Fibroblast of pulmonary artery (primary cell): ENCODE results near the gene MAZ.
A peak's percentile ranks its signal among the peaks of the same experiment; 100 is the strongest.
"Not testable (repeated sequence)": the region's sequence is repeated elsewhere in the genome, so short reads cannot be mapped to it uniquely, and the experiment has no call there.

ENCODE experiments used
- DNase-seq: peaks from one replicate; pipeline ENCODE4 v3.0.0-alpha.2; 2010; ENCODE audit warnings: low read depth
- H3K4me3 ChIP-seq: replicated peaks from 2 replicates; pipeline ENCODE4 v1.5.1; 2011; ENCODE audit warnings: low read depth, mild to moderate bottlenecking, control low read depth, low read length, moderate library complexity
- CTCF ChIP-seq: IDR thresholded peaks from 2 replicates; pipeline ENCODE4 v1.5.1; 2011; ENCODE audit warnings: mild to moderate bottlenecking, control low read depth, low read length, inconsistent platforms; ENCODE audit errors: missing control alignments

MAZ gene

DNA sequence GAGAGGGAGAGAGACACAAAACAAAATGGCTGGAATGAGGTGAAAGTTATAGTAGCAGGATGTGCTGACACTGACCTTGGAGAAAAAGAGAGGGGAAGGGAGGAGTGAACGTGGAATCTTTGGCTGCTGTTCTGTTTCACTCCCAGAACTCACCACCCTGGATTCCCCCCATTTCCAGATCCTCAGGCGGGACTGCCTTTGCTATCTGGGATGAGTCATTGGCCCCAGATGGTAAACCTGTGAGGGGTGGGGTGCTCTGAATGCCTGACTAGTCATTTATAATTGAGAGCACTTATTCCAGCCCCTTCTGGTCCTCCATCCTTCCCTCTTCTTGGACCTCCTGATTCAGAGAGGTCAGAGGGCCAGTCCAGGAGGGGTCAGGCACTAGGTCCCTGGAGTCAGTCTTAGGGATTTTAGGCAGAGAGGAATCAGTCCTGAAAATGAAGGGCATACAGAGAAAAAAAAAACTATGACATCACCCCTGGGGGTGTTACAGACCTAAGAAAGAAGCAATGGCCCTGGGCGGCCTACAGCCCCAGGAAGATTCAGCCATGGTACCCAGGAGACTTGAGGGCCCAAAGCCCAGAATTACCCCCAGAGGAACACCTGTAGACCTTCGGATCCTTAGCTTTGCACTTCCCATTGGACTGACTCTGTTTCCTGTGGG lies 30.5 kb upstream of the MAZ start:
- H3K4me3 ChIP-seq: no peak overlapping the region
- no peak for TF ChIP-seq CTCF
- peak; percentile 35 for DNase-seq

DNA sequence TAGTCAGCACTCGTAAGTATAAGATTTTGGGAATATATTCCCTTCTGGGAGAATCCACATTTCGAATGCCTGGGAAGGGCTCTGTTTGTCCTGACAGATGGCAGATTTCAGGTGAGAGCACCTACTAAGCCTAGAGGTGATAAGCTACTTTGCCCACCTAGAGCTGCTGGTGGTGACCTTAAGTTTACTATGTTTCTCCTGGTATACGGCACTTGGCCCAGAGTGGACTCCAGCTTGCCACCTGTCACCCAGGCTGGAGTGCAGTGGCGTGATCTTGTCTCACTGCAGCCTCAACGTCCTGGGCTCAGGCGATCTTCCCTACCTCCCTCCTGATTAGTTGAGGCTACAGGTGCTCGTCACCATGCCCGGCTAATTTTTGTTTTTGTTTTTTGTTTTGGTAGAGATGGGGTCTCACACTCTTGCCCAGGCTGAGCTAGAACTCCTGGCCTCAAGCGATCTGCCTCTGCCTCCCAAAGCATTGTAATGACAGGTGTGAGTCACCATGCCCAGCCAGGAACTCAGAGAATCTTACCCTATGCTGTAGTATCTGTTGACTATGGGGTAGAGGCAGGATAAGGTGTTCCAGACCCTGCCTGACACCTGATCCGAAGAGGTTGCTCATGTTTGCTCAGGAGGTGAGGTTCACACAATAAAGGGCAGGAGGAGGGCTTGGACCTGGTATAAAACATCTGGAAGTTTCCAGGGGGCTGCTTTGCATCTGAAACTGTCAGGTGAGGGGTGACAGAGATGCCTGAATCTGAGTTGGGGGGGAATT lies 28.6 kb upstream of the MAZ start, which contains the start of gene ZG16:
Gene ZG16, plus strand, starts transcription at position 681 of the 775 bp plus-strand sequence. CDS start 1,011 bp downstream, outside the sequence.
- no peak for DNase-seq
- TF ChIP-seq CTCF: no peak

GRCh38 chr16:29779474-29779873 lies 26.9 kb upstream of the MAZ start:
- H3K4me3 ChIP-seq: no peak overlapping the region
- no peak for DNase-seq
- no peak for TF ChIP-seq CTCF

More for the DNA sequence above, 28.6 kb upstream of the MAZ start, which contains the start of gene ZG16:
- H3K4me3 ChIP-seq: no peak within 1 kb of the TSS

GRCh38 chr16:29783094-29783953 lies 23.0 kb upstream of the MAZ start:
- not testable (repeated sequence) for H3K4me3 ChIP-seq, DNase-seq

DNA sequence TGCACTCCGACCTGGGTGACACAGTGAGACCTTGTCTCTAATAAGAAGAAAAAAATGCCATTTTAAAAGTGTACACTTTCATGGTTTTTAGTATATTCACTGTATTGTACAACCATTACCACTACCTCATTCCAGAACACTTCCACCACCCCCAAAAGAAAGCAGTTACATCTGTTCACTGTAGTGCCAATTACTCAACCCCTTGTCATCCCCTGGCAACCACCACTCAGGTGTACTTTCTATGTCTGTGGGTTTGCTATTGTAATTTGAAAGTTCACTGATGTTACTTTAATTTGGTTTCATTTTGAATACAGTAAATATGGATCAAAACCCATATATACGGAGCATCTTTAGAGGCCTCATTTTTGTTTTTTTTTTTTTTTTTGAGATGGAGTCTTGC lies 22.2 kb upstream of the MAZ start:
- DNase-seq: no peak
- H3K4me3 ChIP-seq: no peak overlapping the region
- no peak for TF ChIP-seq CTCF

DNA sequence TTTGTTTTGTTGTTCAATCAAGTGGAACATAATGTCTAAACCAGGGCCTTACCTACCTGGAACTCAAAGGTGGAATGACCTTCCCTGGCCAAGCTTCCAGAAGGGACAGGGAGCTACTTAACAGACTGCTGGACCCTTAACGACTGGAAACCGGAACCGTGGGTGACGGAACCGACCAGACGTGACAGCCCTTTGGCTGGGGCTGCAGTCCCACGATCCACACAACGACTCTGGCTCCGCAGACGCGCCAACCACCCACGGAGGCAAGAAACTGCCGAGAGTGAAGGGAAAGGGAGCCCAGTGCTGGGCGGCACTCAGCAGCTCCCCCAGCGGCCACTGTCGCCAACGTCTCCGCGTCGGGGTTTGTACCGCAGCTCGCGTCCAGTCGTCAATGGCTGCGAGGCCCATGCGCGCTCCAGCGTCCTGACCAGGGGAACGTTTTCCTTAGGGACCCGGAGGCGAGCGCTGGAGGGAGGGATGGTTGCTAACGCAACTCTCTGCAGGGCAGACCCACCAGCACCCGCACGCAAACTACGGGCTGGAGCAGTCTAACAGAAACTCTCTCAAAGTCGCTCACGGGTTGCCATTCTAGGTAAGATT lies 21.3 kb upstream of the MAZ start:
- H3K4me3 ChIP-seq: peak overlapping the region; percentile 15
- TF ChIP-seq CTCF: peak; percentile 83
- peak; percentile 72 for DNase-seq

DNA sequence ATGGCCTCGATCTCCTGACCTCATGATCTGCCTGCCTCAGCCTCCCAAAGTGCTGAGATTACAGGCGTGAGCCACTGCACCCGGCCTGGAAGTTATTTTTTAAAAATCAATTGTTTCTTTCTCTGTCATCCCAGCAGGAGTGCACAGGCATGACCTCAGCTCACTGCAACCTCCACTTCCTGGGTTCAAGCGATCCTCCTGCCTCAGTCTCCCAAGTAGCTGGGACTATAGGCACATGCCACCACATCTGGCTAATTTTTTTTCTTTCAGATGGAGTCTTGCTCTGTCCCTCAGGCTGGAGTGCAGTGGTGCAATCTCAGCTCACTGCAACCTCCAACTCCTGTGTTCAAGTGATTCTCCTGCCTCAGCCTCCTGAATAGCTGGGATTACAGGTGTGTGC lies 19.2 kb upstream of the MAZ start:
- H3K4me3 ChIP-seq, DNase-seq: not testable (repeated sequence)
